HG02981 (cell line): ENCODE measurements around the gene BCL11B.

Experiments used
- ATAC-seq: cut with Tn5 transposase; IDR thresholded peaks from one replicate; pipeline ENCODE4 v1.9.1; 2021; ENCODE audit warnings: mild to moderate bottlenecking, moderate library complexity; ENCODE audit not compliant: unreplicated experiment

The BCL11B gene

GRCh38 chr14:99268810-99269707 is 2.9 kb downstream of the BCL11B start:
- no peak for ATAC-seq

- ATAC-seq = no peak
Measured at GRCh38 chr14:99267837-99268781, 3.9 kb downstream of the BCL11B start.

- ATAC-seq = no peak
Measured at GRCh38 chr14:99267381-99267780, 4.6 kb downstream of the BCL11B start.

- peak; percentile 76 for ATAC-seq
Measured at GRCh38 chr14:99266181-99267178, 5.5 kb downstream of the BCL11B start.

GRCh38 chr14:99265571-99265970 is 6.4 kb downstream of the BCL11B start:
- no peak for ATAC-seq

DNA sequence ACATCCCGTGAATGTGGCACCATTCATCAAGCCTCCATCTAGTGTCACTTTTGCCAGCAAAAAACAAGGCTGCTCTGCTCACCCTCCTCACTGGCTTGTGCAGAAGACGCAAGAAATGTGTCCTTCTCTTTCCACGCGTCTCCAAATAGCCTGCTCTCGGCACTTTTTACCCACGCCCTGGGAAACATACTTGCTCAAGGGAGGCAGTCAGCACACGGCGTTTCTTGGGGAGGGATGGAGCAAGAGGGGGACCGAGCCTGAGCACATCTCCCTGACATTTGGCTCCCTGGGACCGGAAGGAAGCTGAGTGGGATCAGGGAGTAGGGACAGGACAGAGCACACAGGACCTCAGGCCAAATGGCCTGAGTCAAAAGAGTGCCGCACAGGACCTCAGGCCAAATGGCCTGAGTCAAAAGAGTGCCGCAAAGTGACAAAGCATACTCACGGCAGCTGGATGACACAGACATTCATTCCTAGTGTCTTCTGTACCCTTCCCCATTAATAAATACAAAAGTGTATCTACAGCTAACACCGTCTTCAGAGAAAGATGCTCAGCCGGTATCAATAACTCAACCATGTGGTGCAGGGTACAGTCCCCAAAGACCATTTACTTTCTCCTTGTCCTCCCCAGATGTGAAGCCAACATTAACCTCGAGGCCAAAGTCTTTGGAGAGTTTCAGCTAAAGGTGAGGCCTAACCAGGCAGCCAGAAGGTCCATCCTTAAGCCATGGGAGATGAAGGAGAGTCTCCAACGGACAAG is 7.1 kb downstream of the BCL11B start:
- ATAC-seq = no peak

DNA sequence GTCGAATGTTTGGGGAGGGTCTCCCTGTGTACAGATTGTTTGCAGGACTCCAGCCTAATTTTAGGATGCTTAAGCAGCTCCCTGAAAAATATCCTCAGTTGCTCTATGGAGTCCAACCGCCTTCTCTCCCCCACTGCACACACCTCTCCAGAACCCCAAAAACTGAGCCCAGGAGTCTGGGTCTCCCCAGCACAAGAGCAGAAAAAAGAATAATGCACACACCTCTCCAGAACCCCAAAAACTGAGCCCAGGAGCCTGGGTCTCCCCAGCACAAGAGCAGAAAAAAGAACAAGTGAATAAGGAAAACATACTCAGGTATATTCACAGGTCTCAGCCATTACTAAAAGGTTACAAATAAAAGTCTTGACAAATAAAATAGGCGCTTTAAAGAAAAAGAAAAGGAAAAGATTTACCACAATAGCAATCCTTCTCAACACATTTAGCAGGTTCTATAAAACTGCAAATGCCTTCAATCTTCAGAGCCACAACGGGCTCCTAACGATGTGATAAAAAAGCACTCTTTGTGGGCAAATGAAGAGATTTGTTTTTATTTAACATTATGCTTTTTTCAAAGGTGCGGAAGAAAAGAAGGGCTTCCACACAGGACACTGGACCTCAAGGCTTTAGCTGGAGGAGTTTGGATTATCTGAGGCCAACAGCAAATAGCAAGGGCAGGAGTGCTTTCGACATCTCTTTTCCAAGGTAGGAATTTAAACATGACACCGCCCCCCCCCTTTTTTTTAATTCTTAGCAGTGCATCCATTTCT is 8.2 kb downstream of the BCL11B start:
- no peak for ATAC-seq

DNA sequence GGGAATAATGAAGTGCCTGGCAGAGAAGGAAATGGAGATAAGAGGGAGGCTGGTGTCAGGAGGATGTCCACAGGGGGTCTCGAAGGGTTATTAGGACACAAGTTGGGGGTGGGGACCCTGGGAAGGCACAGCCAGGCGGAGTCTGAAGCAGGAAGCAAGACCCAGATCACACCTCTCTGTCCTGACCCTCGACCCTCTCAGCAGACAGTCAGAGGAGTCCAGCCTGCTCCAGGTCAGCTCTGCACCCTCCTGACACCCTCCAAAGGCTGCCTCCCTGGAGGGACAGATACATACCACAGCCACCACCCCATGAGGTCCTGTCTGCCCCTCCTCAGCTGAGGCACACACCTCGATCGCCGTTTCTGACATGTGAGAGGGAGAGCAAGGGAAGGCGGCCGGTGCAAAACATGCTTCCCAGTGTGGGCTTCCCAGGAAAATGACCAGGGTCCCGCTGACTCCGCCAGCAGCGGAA is 9.0 kb downstream of the BCL11B start:
- no peak for ATAC-seq

- no peak for ATAC-seq
Measured at GRCh38 chr14:99261912-99262787, 9.8 kb downstream of the BCL11B start.

GRCh38 chr14:99260587-99261551 is 11.1 kb downstream of the BCL11B start:
- no peak for ATAC-seq

DNA sequence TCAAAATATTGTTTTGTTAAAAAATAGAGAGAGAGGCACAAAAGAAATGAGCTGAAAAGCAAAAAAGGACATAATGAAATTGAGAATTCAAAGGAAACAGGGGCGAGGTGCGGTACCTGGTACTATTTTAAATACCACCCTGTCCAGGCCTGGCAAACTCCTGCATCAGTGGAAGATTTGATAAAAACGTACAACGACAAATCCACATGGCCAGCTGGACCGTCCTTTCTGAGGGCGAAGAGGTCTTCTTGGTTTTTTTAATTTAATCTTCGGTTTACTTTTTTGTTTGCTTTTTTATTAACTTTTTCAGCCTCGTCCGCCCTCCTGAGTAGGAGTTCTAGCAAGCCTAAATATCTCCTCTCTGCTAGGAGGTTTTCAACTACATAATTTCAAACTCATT is 11.9 kb downstream of the BCL11B start:
- no peak for ATAC-seq

GRCh38 chr14:99258876-99259726 is 12.9 kb downstream of the BCL11B start:
- no peak for ATAC-seq

GRCh38 chr14:99258341-99258861 is 13.6 kb downstream of the BCL11B start:
- no peak for ATAC-seq

GRCh38 chr14:99257673-99258221 is 14.2 kb downstream of the BCL11B start:
- ATAC-seq = no peak

DNA sequence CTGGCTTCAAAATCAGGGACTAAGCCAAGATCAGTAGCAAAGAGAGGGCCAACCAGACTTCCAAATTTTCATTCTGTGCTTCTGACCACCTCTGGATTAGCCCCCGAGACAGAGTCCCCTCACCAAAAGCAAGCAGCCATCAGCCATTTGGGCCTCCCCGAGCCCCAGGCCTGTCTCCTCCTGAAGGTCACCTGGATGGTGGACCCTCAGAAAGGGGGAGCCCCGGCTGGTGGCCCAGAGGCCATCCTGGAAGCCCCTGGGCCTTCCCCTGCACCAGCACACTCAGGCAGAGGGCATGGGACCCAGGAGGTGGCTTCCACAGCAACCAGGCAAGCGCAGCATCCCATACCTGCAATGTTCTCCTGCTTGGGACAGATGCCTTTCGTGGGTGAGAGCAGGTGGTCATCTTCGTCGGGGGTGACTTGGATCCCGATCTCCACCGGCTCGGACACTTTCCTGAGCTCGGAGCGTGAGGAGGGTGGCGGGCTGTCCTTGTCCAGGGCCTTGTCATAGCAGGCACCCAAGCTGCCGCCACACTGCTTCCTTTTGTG is 14.8 kb downstream of the BCL11B start:
- ATAC-seq = no peak
